ENCODE results near the gene ZNF136. TPM values are rescaled to one million over a fixed set of nuclear protein-coding genes. Genes with fewer than 3 reads are reported as not detected.

The ZNF136 gene
- polyA plus RNA-seq, 1 donor from 2014 or later, result 14.2 TPM

GRCh38 chr19:12198136-12198535, 35.2 kb downstream of the ZNF136 start:
- no peak overlapping the region for H3K27ac ChIP-seq (ENCODE audit: low read length)
- no peaks in the 10 kb centered on the region for H3K79me2 ChIP-seq (replicated peaks; ENCODE audit: insufficient read depth, low read length)
- no peak overlapping the region for H3K9ac ChIP-seq (ENCODE audit: low read length)
- H3K9me3 ChIP-seq (ENCODE audit: low read length), result peaks cover 22% of the 10 kb centered on the region
- no peaks in the 10 kb centered on the region for H3K9me2 ChIP-seq (ENCODE audit: insufficient read depth, low read length)
- H4K20me1 ChIP-seq (ENCODE audit: insufficient read depth), result no peaks in the 10 kb centered on the region
- H3K4me2 ChIP-seq (ENCODE audit: low read length), result no peak overlapping the region
- no peaks in the 10 kb centered on the region for H3K36me3 ChIP-seq (ENCODE audit: insufficient read depth, low read length)
- H2AFZ ChIP-seq (ENCODE audit: low read depth, low read length), result no peak overlapping the region
- H3F3A ChIP-seq (ENCODE audit: insufficient read depth, low read length, poor library complexity, severe bottlenecking), result no peaks in the 10 kb centered on the region
- no peak overlapping the region for H3K4me3 ChIP-seq (ENCODE audit: low read length)
- TF ChIP-seq CTCF (IDR thresholded peaks at IDR 0.05; ENCODE audit: poor library complexity, severe bottlenecking) (no peak), MXI1 (conservative IDR thresholded peaks at IDR 0.05; ENCODE audit: poor library complexity, severe bottlenecking) (no peak), EZH2 (IDR thresholded peaks at IDR 0.05; ENCODE audit: borderline replicate concordance, insufficient read depth, low read length, poor library complexity, severe bottlenecking) (no peak), RAD21 (conservative IDR thresholded peaks at IDR 0.05) (no peak), TAF1 (IDR thresholded peaks at IDR 0.05; ENCODE audit: low read depth) (no peak), EP300 (conservative IDR thresholded peaks at IDR 0.05; ENCODE audit: poor library complexity, severe bottlenecking) (no peak), REST (IDR thresholded peaks at IDR 0.05; ENCODE audit: borderline replicate concordance) (no peak), SMC3 (conservative IDR thresholded peaks at IDR 0.05; ENCODE audit: poor library complexity) (no peak), POLR2AphosphoS5 (IDR thresholded peaks at IDR 0.05) (no peak)
- H3K27me3 ChIP-seq (ENCODE audit: insufficient read depth, low read depth, low read length), result no peaks in the 10 kb centered on the region

GRCh38 chr19:12199757-12200419, 37.0 kb downstream of the ZNF136 start:
- Histone ChIP-seq H3K4me3 (ENCODE audit: low read length) (no peak overlapping the region), H3K36me3 (ENCODE audit: insufficient read depth, low read length) (no peaks in the 10 kb centered on the region), H3K79me2 (replicated peaks; ENCODE audit: insufficient read depth, low read length) (no peaks in the 10 kb centered on the region), H3K9ac (ENCODE audit: low read length) (no peak overlapping the region), H2AFZ (ENCODE audit: low read depth, low read length) (no peak overlapping the region), H3K4me2 (ENCODE audit: low read length) (no peak overlapping the region), H3K9me3 (ENCODE audit: low read length) (peaks cover 15% of the 10 kb centered on the region), H4K20me1 (ENCODE audit: insufficient read depth) (no peaks in the 10 kb centered on the region), H3K9me2 (ENCODE audit: insufficient read depth, low read length) (no peaks in the 10 kb centered on the region), H3K27ac (ENCODE audit: low read length) (no peak overlapping the region), H3K27me3 (ENCODE audit: insufficient read depth, low read depth, low read length) (no peaks in the 10 kb centered on the region), H3F3A (ENCODE audit: insufficient read depth, low read length, poor library complexity, severe bottlenecking) (no peaks in the 10 kb centered on the region)
- no peak for TF ChIP-seq RAD21 (conservative IDR thresholded peaks at IDR 0.05)

All from neural cell (in vitro differentiated cells).